OCI-LY7 (cell line): Measurements from ENCODE around the gene ZC3H7B. TPM values are rescaled to one million over a fixed set of nuclear protein-coding genes. Genes with fewer than 3 reads are reported as not detected.

ENCODE experiments used
- BruUV-seq: library from RNA; stranded (reverse); fragments of 400-500 nt; replicated peaks from 2 replicates; lab custom pipeline; 2021; lab: Mats Ljungman, UMichigan
- CTCF ChIA-PET: fragments of 300-600 bp; sonication (Branson Sonifier 250); formaldehyde crosslinking; loops from one replicate; lab custom pipeline; 2022; ENCODE audit warnings: antibody characterized with exemption; ENCODE audit not compliant: unreplicated experiment; lab: Charles Lee
- POLR2A ChIA-PET: fragments of 300-600 bp; sonication (Branson Sonifier 250); formaldehyde crosslinking; loops from one replicate; lab custom pipeline; 2022; ENCODE audit warnings: antibody characterized with exemption; lab: Charles Lee
- DNase-seq: peaks from one replicate; pipeline ENCODE4 v3.0.0-alpha.2; 2015; ENCODE audit warnings: low spot score
- H2AFZ ChIP-seq: fragments of 200-600 bp; sonication (generic), shearing (Covaris generic); 2 replicates; pipeline ENCODE4 v1.6.1; 2014; ENCODE audit warnings: mild to moderate bottlenecking, antibody characterized with exemption, low read length, moderate library complexity
- H3K27ac ChIP-seq: fragments of 200-600 bp; sonication (generic); 2 replicates; pipeline ENCODE4 v1.5.1; 2014; ENCODE audit warnings: mixed run types, low read depth, mild to moderate bottlenecking, moderate library complexity, low read length, inconsistent platforms; ENCODE audit not compliant: poor library complexity, severe bottlenecking
- H3K36me3 ChIP-seq: fragments of 200-600 bp; sonication (generic); 2 replicates; pipeline ENCODE4 v1.6.1; 2014; ENCODE audit warnings: mild to moderate bottlenecking, antibody characterized with exemption, low read length, moderate library complexity, mixed read lengths; ENCODE audit not compliant: insufficient read depth
- H3K4me1 ChIP-seq: fragments of 200-600 bp; sonication (generic); 2 replicates; pipeline ENCODE4 v1.5.1; 2014; ENCODE audit warnings: mild to moderate bottlenecking, low read length; ENCODE audit not compliant: insufficient read depth, poor library complexity, severe bottlenecking
- H3K4me2 ChIP-seq: fragments of 200-600 bp; sonication (generic); 2 replicates; pipeline ENCODE4 v1.6.1; 2014; ENCODE audit warnings: mild to moderate bottlenecking, low read length
- H3K4me3 ChIP-seq: fragments of 200-600 bp; sonication (generic); 2 replicates; pipeline ENCODE4 v1.5.1; 2014; ENCODE audit warnings: mild to moderate bottlenecking, low read depth, low read length; ENCODE audit not compliant: poor library complexity, severe bottlenecking
- H3K79me2 ChIP-seq: fragments of 200-600 bp; sonication (generic); 2 replicates; pipeline ENCODE4 v1.6.1; 2016; ENCODE audit warnings: low read depth, mild to moderate bottlenecking, low read length, moderate library complexity, mixed read lengths; ENCODE audit not compliant: insufficient read depth
- H3K9me2 ChIP-seq: fragments of 200-600 bp; sonication (generic); 2 replicates; pipeline ENCODE4 v1.6.1; 2016; ENCODE audit warnings: mild to moderate bottlenecking, low read length, mixed read lengths; ENCODE audit not compliant: insufficient read depth
- H3K9me3 ChIP-seq: fragments of 200-600 bp; sonication (generic); 2 replicates; pipeline ENCODE4 v1.6.1; 2014; ENCODE audit warnings: mild to moderate bottlenecking, mixed run types, low read length, mixed read lengths
- H4K20me1 ChIP-seq: fragments of 200-600 bp; sonication (generic); 2 replicates; pipeline ENCODE4 v1.6.1; 2014; ENCODE audit warnings: mild to moderate bottlenecking, antibody characterized with exemption, low read length, moderate library complexity, mixed read lengths; ENCODE audit not compliant: insufficient read depth
- CTCF ChIP-seq: fragments of 200-600 bp; sonication (generic); conservative IDR thresholded peaks from 2 replicates; pipeline ENCODE4 v1.5.1; 2014; ENCODE audit warnings: mild to moderate bottlenecking, antibody characterized with exemption, low read length, moderate library complexity, mixed read lengths
- EZH2phosphoT487 ChIP-seq: fragments of 200-600 bp; sonication (generic); IDR thresholded peaks from 2 replicates; pipeline ENCODE4 v1.6.1; 2018; ENCODE audit warnings: low read depth, borderline replicate concordance, mild to moderate bottlenecking, mixed run types, antibody characterized with exemption, low read length, moderate library complexity, mixed read lengths
- intact Hi-C: fragments of 100-400 bp; cut with micrococcal nuclease; formaldehyde crosslinking; loops from one replicate; pipeline ENCODE4 v1.10.0; 2022; ENCODE audit not compliant: unreplicated experiment
- total RNA-seq, 2 experiments: library from RNA; depleted of rRNA in 1 of 2; stranded (reverse); fragments of >200 nt in 1 of 2; shearing (Covaris generic) in 1 of 2; gene quantifications; 2 replicates each; pipeline ENCODE4 v1.2.3, GENCODE V29; 2014 to 2022

ZC3H7B gene
- total RNA-seq, 2 experiments from 2014 or later, result 46.7 to 56.3 TPM

GRCh38 chr22:41382098-41382578, 80.8 kb downstream of the ZC3H7B start:
- peak; percentile 75 for DNase-seq
- no peaks in the 10 kb centered on the region for H3K79me2 ChIP-seq
- intact Hi-C loops, result loop anchor here (10.0 kb wide), 1 partner anchor 77 kb away; the partner anchor contains the start of gene ZC3H7B
- H2AFZ ChIP-seq, result peak overlapping the region; percentile 47; the same call in 1 of the 2 replicates
- no TSS peak for BruUV-seq
- H3K9me3 ChIP-seq, result no peaks in the 10 kb centered on the region
- H3K9me2 ChIP-seq, result no peaks in the 10 kb centered on the region
- peaks cover 24% of the 10 kb centered on the region for H3K4me1 ChIP-seq
- H4K20me1 ChIP-seq, result no peaks in the 10 kb centered on the region
- CTCF ChIA-PET, result interaction anchor here (0.6 to 1.4 kb wide), 3 partner anchors 21 to 1018 kb away, joined by 4 to 19 read pairs (median 5); no protein-coding TSS in a partner anchor
- POLR2A ChIA-PET, result interaction anchor here (0.7 to 1.4 kb wide), 5 partner anchors 28 to 304 kb away, joined by 3 to 6 read pairs (median 4); partner anchors contain the start of gene TOB2
- no peaks in the 10 kb centered on the region for H3K36me3 ChIP-seq
- peak overlapping the region; percentile 76 for H3K4me3 ChIP-seq
- H3K27ac ChIP-seq, result peak overlapping the region; percentile 59
- H3K4me2 ChIP-seq, result peak overlapping the region; percentile 98
- TF ChIP-seq EZH2phosphoT487, result no peak

GRCh38 chr22:41382610-41383009, 81.3 kb downstream of the ZC3H7B start:
- no peak for DNase-seq
- Histone ChIP-seq H3K9me2 (no peaks in the 10 kb centered on the region), H4K20me1 (no peaks in the 10 kb centered on the region), H3K36me3 (peaks cover 3% of the 10 kb centered on the region; the same call in 1 of the 2 replicates), H3K9me3 (no peaks in the 10 kb centered on the region), H3K4me2 (peak overlapping the region; percentile 98), H3K4me1 (peaks cover 24% of the 10 kb centered on the region), H3K79me2 (no peaks in the 10 kb centered on the region), H2AFZ (peak overlapping the region; percentile 47; the same call in 1 of the 2 replicates), H3K27ac (peak overlapping the region; percentile 59), H3K4me3 (peak overlapping the region; percentile 76)
- POLR2A ChIA-PET, result interaction anchor here (0.8 kb wide), 1 partner anchor 27 kb away, joined by 6 read pairs; no protein-coding TSS in a partner anchor
- intact Hi-C loops, result loop anchor here (10.0 kb wide), 1 partner anchor 78 kb away; the partner anchor contains the start of gene ZC3H7B
- no peak for TF ChIP-seq EZH2phosphoT487
- TF ChIP-seq CTCF, result no peak
- CTCF ChIA-PET, result interaction anchor here (1.4 kb wide), 1 partner anchor 21 kb away, joined by 19 read pairs; no protein-coding TSS in a partner anchor
- BruUV-seq, result no TSS peak

GRCh38 chr22:41383085-41383484, 81.8 kb downstream of the ZC3H7B start:
- Histone ChIP-seq H3K4me1 (peaks cover 24% of the 10 kb centered on the region), H3K9me2 (no peaks in the 10 kb centered on the region), H2AFZ (no peak overlapping the region), H3K36me3 (peaks cover 5% of the 10 kb centered on the region; the same call in 1 of the 2 replicates), H3K9me3 (no peaks in the 10 kb centered on the region), H4K20me1 (no peaks in the 10 kb centered on the region), H3K27ac (no peak overlapping the region), H3K4me3 (peak overlapping the region; percentile 76), H3K4me2 (peak overlapping the region; percentile 98), H3K79me2 (no peaks in the 10 kb centered on the region)
- no TSS peak for BruUV-seq
- intact Hi-C loops, result loop anchor here (10.0 kb wide), 1 partner anchor 78 kb away; the partner anchor contains the start of gene ZC3H7B
- CTCF ChIA-PET, result no interaction called here
- POLR2A ChIA-PET, result no interaction called here
- DNase-seq, result no peak
- TF ChIP-seq EZH2phosphoT487 (no peak), CTCF (no peak)
